Panc1 (cell line): ENCODE results near the gene EHBP1. TPM values are rescaled to one million over a fixed set of nuclear protein-coding genes. Genes with fewer than 3 reads are reported as not detected.

Experiments
- ATAC-seq: fragments of 200-7000 bp; cut with Tn5 transposase; 2 replicates; pipeline ENCODE4 v1.9.1; 2020; ENCODE audit warnings: mild to moderate bottlenecking, moderate library complexity
- BruUV-seq: library from RNA; stranded (reverse); fragments of 400-500 nt; replicated peaks from 2 replicates; lab custom pipeline; 2021; lab: Mats Ljungman, UMichigan
- CTCF ChIA-PET: fragments of 300-600 bp; sonication (Branson Sonifier 250); formaldehyde crosslinking; loops from one replicate; lab custom pipeline; 2022; ENCODE audit warnings: antibody characterized with exemption; lab: Charles Lee
- POLR2A ChIA-PET: fragments of 300-600 bp; sonication (Branson Sonifier 250); formaldehyde crosslinking; loops from one replicate; lab custom pipeline; 2022; ENCODE audit warnings: antibody characterized with exemption; lab: Charles Lee
- DNase-seq: peaks from one replicate; pipeline ENCODE4 v3.0.0-alpha.2; 2010; ENCODE audit warnings: low read depth, low spot score
- H3K27ac ChIP-seq: 2 replicates; pipeline ENCODE4 v1.5.1; 2011; ENCODE audit warnings: mild to moderate bottlenecking, low read length, inconsistent platforms
- H3K27me3 ChIP-seq: fragments of 200-500 bp; sonication (Bioruptor generic); 2 replicates; pipeline ENCODE4 v1.6.0; 2014; ENCODE audit warnings: low read length, inconsistent platforms; ENCODE audit not compliant: control insufficient read depth, insufficient read depth
- H3K36me3 ChIP-seq: fragments of 200-500 bp; sonication (Bioruptor generic); 2 replicates; pipeline ENCODE4 v1.5.1; 2014; ENCODE audit warnings: inconsistent platforms, mild to moderate bottlenecking, low read length, moderate library complexity; ENCODE audit not compliant: control insufficient read depth, insufficient read depth
- H3K4me1 ChIP-seq: 2 replicates; pipeline ENCODE4 v1.5.1; 2011; ENCODE audit warnings: inconsistent platforms, mild to moderate bottlenecking, low read length, moderate library complexity; ENCODE audit not compliant: control insufficient read depth, insufficient read depth
- H3K4me3 ChIP-seq, 2 experiments: 2 replicates each; pipeline ENCODE4 v1.5.1; 2011 to 2012; ENCODE audit warnings: low read depth in 2 of 2, low read length in 2 of 2, mild to moderate bottlenecking in 2 of 2, inconsistent platforms in 1 of 2, moderate library complexity in 1 of 2
- H3K9me3 ChIP-seq: fragments of 200-500 bp; sonication (Bioruptor generic); 2 replicates; pipeline ENCODE4 v1.5.1; 2014; ENCODE audit warnings: low read depth, mild to moderate bottlenecking, inconsistent platforms, low read length, moderate library complexity; ENCODE audit not compliant: control insufficient read depth, insufficient read depth
- POLR2AphosphoS5 ChIP-seq: IDR thresholded peaks from 2 replicates; pipeline ENCODE4 v1.6.1; 2012; ENCODE audit warnings: mild to moderate bottlenecking, low read depth, low read length, moderate library complexity
- SIN3A ChIP-seq: IDR thresholded peaks from 2 replicates; pipeline ENCODE4 v1.6.1; 2012; ENCODE audit warnings: low read depth, mild to moderate bottlenecking, low read length, moderate library complexity, borderline replicate concordance; ENCODE audit not compliant: insufficient read depth
- TCF7L2 ChIP-seq: IDR thresholded peaks from 2 replicates; pipeline ENCODE4 v1.6.1; 2011; ENCODE audit warnings: mild to moderate bottlenecking, low read depth, low read length, inconsistent platforms
- in situ Hi-C: cut with HindIII; loops from 2 replicates; pipeline ENCODE4 v1.10.0; 2016; ENCODE audit warnings: low sequenced_read_pairs, low pct_unique_long_range_greater_than_20kb
- intact Hi-C: fragments of 100-400 bp; cut with micrococcal nuclease; formaldehyde crosslinking; loops from one replicate; pipeline ENCODE4 v1.10.0; 2022; ENCODE audit not compliant: unreplicated experiment
- total RNA-seq: library from RNA; stranded (reverse); gene quantifications from one replicate; pipeline ENCODE4 v1.2.1, GENCODE V29; 2021; ENCODE audit not compliant: unreplicated experiment
- TF ChIP-seq, protein P1 (sequence below): fragments of 450-650 bp; IDR thresholded peaks from 2 replicates; pipeline ENCODE4 v1.5.1; 2017; ENCODE audit warnings: mild to moderate bottlenecking
- TF ChIP-seq, protein P2 (sequence below), 2 experiments: IDR thresholded peaks; 2 replicates each; pipeline ENCODE4 v1.6.1; 2011 to 2012; ENCODE audit warnings: low read depth in 2 of 2, control low read depth in 1 of 2, low read length in 1 of 2, mild to moderate bottlenecking in 1 of 2, moderate library complexity in 1 of 2; ENCODE audit not compliant: insufficient read depth in 1 of 2

EHBP1 gene
- total RNA-seq, 1 experiment from 2014 or later, result 46.1 TPM

DNA sequence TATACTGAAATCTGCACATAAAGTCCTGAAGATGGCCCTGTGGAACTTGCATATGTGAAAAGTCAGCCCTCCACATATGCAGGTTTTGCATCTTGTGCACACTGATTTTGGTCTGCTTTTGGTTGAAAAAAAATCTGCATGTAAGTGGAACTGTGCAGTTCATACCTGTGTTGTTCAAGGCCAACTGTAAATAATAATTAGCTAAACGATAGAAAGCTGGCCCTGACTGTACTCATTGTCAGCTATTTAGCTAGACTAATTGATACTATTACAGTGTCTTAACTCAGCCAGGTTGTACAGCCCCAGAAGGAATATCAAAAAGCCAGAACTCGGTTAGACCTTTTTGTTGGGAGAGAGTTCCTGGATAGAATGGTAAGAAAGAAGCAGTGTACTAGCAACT lies 54.5 kb downstream of the EHBP1 start:
- TF ChIP-seq, protein P1, sequence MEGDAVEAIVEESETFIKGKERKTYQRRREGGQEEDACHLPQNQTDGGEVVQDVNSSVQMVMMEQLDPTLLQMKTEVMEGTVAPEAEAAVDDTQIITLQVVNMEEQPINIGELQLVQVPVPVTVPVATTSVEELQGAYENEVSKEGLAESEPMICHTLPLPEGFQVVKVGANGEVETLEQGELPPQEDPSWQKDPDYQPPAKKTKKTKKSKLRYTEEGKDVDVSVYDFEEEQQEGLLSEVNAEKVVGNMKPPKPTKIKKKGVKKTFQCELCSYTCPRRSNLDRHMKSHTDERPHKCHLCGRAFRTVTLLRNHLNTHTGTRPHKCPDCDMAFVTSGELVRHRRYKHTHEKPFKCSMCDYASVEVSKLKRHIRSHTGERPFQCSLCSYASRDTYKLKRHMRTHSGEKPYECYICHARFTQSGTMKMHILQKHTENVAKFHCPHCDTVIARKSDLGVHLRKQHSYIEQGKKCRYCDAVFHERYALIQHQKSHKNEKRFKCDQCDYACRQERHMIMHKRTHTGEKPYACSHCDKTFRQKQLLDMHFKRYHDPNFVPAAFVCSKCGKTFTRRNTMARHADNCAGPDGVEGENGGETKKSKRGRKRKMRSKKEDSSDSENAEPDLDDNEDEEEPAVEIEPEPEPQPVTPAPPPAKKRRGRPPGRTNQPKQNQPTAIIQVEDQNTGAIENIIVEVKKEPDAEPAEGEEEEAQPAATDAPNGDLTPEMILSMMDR, result no peak
- TF ChIP-seq POLR2AphosphoS5 (no peak), SIN3A (no peak)
- Histone ChIP-seq H3K27ac (no peak overlapping the region), H3K9me3 (no peaks in the 10 kb centered on the region), H3K4me1 (peaks cover 4% of the 10 kb centered on the region; the same call in 1 of the 2 replicates), H3K36me3 (no peaks in the 10 kb centered on the region), H3K27me3 (no peaks in the 10 kb centered on the region), H3K4me3 (no peak overlapping the region)
- intact Hi-C loops (no loop called here), in situ Hi-C loops (no loop called here)
- ATAC-seq (no peak), DNase-seq (no peak)
- CTCF ChIA-PET, result no interaction called here
- POLR2A ChIA-PET, result no interaction called here
- no TSS peak for BruUV-seq

DNA sequence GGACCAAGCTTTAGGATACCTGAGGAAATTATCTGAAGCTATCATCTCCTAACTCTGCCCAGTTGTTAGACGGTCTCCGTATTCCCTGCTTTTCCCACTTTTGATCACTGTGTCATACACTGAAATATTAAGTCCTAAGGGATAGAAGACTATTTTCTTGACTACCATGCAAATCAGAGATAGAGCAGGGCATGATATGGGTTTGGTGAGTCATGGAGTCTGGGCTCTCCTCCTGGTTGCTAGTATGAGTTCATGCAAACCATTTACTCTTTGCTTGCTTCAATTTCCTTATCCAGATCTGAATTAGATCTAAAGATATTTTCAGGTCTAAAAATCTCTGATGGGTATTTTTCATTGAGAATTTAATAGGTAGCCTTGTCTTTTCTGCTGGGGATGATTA lies 55.0 kb downstream of the EHBP1 start:
- BruUV-seq, result no TSS peak
- TF ChIP-seq TCF7L2 (no peak), POLR2AphosphoS5 (no peak), SIN3A (no peak)
- TF ChIP-seq, protein P1, result no peak
- TF ChIP-seq, protein P2, sequence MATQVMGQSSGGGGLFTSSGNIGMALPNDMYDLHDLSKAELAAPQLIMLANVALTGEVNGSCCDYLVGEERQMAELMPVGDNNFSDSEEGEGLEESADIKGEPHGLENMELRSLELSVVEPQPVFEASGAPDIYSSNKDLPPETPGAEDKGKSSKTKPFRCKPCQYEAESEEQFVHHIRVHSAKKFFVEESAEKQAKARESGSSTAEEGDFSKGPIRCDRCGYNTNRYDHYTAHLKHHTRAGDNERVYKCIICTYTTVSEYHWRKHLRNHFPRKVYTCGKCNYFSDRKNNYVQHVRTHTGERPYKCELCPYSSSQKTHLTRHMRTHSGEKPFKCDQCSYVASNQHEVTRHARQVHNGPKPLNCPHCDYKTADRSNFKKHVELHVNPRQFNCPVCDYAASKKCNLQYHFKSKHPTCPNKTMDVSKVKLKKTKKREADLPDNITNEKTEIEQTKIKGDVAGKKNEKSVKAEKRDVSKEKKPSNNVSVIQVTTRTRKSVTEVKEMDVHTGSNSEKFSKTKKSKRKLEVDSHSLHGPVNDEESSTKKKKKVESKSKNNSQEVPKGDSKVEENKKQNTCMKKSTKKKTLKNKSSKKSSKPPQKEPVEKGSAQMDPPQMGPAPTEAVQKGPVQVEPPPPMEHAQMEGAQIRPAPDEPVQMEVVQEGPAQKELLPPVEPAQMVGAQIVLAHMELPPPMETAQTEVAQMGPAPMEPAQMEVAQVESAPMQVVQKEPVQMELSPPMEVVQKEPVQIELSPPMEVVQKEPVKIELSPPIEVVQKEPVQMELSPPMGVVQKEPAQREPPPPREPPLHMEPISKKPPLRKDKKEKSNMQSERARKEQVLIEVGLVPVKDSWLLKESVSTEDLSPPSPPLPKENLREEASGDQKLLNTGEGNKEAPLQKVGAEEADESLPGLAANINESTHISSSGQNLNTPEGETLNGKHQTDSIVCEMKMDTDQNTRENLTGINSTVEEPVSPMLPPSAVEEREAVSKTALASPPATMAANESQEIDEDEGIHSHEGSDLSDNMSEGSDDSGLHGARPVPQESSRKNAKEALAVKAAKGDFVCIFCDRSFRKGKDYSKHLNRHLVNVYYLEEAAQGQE (IDR thresholded peaks at IDR 0.05; ENCODE audit: insufficient read depth in 1 of 2, low read depth in 2 of 2, low read length in 1 of 2), result no peak
- intact Hi-C loops (no loop called here), in situ Hi-C loops (no loop called here)
- no peak for ATAC-seq
- ChIA-PET POLR2A (no interaction called here), CTCF (no interaction called here)
- H3K9me3 ChIP-seq, result no peaks in the 10 kb centered on the region
- no peaks in the 10 kb centered on the region for H3K27me3 ChIP-seq
- no peaks in the 10 kb centered on the region for H3K36me3 ChIP-seq
- H3K4me1 ChIP-seq, result peaks cover 4% of the 10 kb centered on the region; the same call in 1 of the 2 replicates
- H3K4me3 ChIP-seq, result no peak overlapping the region
- no peak for DNase-seq
- no peak overlapping the region for H3K27ac ChIP-seq
